Glutamatergic neuron (in vitro differentiated cells): ENCODE measurements around the gene GP1BB. TPM values are rescaled to one million over a fixed set of nuclear protein-coding genes. Genes with fewer than 3 reads are reported as not detected.
A peak's percentile ranks its signal among the peaks of the same experiment; 100 is the strongest.

Experiments
- DNase-seq: peaks from one replicate; pipeline ENCODE4 v3.0.0; 2022
- H3K27ac Mint-ChIP-seq: one replicate; pipeline ENCODE4 v1.8.0; 2020; ENCODE audit warnings: mild to moderate bottlenecking, mixed read lengths, inconsistent platforms; ENCODE audit not compliant: unreplicated experiment
- H3K27me3 Mint-ChIP-seq: one replicate; pipeline ENCODE4 v1.8.0; 2020; ENCODE audit warnings: mild to moderate bottlenecking, moderate library complexity, mixed read lengths, inconsistent platforms; ENCODE audit not compliant: unreplicated experiment
- H3K36me3 Mint-ChIP-seq: one replicate; pipeline ENCODE4 v1.8.0; 2020; ENCODE audit warnings: mild to moderate bottlenecking, mixed read lengths, inconsistent platforms; ENCODE audit not compliant: unreplicated experiment
- H3K4me1 Mint-ChIP-seq: one replicate; pipeline ENCODE4 v1.8.0; 2020; ENCODE audit warnings: mild to moderate bottlenecking, low read depth, mixed read lengths, inconsistent platforms; ENCODE audit not compliant: unreplicated experiment
- H3K4me3 Mint-ChIP-seq: one replicate; pipeline ENCODE4 v1.8.0; 2020; ENCODE audit warnings: mild to moderate bottlenecking, mixed read lengths, inconsistent platforms; ENCODE audit not compliant: unreplicated experiment
- H3K9me3 Mint-ChIP-seq: one replicate; pipeline ENCODE4 v1.8.0; 2020; ENCODE audit warnings: mild to moderate bottlenecking, moderate library complexity, mixed read lengths, inconsistent platforms; ENCODE audit not compliant: unreplicated experiment
- total RNA-seq: library from RNA; stranded (reverse); fragmentation: NEBNext Ultra II Directional; extraction: Animal tissue kit (Norgen Biotek cat#: 25700); gene quantifications from one replicate; pipeline ENCODE4 v1.2.1, GENCODE V29; 2021; ENCODE audit not compliant: unreplicated experiment
- TF ChIP-seq, protein P1 (sequence below): fragments of 200-600 bp; sonication (generic); IDR thresholded peaks from one replicate; pipeline ENCODE4 v1.5.0; 2021; ENCODE audit not compliant: partially characterized antibody, unreplicated experiment

Gene GP1BB
- total RNA-seq, 1 donor from 2014 or later, result 8.3 TPM

DNA sequence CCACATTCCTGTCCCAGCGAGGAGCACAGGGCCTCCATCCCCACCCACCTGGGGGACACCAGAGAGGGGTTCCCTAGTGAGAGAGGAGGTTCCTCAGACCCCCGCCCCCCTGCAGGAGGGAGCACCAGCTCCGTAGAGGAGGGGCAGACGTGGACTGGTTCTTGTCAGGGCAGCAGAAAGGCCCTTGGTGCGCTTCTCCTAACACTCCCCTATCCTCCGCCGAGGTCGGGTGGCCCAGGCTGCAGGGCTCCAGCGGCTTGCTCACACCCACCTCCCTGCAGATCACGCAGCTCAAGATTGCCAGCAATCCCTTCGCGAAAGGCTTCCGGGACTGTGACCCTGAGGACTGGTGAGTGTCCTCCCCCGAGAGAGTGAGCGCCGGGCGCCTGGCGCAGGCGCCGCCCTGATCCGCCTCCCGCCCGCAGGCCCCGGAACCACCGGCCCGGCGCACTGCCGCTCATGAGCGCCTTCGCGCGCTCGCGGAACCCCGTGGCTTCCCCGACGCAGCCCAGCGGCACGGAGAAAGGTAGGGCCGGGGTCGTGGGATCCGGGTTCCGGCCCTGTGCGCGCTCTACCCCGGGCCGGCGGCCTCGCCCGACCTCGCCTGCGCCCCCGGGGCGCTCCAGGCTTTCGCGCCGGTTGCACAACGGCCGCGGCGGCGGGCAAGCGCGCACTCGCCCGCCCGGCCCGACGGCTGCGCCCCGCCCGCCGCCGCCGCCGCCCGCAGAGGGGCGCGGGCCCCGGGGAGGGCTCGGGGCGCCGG, 42.3 kb downstream of the GP1BB start:
- Mint-ChIP-seq H3K4me1 (peaks cover 3% of the 10 kb centered on the region), H3K27me3 (peaks cover 16% of the 10 kb centered on the region), H3K27ac (no peak overlapping the region), H3K36me3 (no peaks in the 10 kb centered on the region), H3K9me3 (peaks cover 4% of the 10 kb centered on the region), H3K4me3 (no peak overlapping the region)
- no peak for DNase-seq
- TF ChIP-seq, protein P1, sequence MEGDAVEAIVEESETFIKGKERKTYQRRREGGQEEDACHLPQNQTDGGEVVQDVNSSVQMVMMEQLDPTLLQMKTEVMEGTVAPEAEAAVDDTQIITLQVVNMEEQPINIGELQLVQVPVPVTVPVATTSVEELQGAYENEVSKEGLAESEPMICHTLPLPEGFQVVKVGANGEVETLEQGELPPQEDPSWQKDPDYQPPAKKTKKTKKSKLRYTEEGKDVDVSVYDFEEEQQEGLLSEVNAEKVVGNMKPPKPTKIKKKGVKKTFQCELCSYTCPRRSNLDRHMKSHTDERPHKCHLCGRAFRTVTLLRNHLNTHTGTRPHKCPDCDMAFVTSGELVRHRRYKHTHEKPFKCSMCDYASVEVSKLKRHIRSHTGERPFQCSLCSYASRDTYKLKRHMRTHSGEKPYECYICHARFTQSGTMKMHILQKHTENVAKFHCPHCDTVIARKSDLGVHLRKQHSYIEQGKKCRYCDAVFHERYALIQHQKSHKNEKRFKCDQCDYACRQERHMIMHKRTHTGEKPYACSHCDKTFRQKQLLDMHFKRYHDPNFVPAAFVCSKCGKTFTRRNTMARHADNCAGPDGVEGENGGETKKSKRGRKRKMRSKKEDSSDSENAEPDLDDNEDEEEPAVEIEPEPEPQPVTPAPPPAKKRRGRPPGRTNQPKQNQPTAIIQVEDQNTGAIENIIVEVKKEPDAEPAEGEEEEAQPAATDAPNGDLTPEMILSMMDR, result no peak

DNA sequence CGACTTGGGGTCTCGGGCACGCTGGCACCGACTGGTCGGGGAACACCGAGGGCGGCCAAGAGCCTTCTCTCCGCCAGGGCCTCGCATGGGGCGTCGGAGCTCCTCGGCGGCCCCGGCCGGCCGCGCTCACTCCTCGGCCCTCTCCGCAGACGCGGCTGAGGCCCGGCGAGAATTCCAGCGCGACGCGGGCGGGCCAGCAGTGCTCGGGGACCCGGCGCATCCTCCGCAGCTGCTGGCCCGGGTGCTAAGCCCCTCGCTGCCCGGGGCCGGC, 42.8 kb downstream of the GP1BB start:
- H3K27ac Mint-ChIP-seq, result no peak overlapping the region

DNA sequence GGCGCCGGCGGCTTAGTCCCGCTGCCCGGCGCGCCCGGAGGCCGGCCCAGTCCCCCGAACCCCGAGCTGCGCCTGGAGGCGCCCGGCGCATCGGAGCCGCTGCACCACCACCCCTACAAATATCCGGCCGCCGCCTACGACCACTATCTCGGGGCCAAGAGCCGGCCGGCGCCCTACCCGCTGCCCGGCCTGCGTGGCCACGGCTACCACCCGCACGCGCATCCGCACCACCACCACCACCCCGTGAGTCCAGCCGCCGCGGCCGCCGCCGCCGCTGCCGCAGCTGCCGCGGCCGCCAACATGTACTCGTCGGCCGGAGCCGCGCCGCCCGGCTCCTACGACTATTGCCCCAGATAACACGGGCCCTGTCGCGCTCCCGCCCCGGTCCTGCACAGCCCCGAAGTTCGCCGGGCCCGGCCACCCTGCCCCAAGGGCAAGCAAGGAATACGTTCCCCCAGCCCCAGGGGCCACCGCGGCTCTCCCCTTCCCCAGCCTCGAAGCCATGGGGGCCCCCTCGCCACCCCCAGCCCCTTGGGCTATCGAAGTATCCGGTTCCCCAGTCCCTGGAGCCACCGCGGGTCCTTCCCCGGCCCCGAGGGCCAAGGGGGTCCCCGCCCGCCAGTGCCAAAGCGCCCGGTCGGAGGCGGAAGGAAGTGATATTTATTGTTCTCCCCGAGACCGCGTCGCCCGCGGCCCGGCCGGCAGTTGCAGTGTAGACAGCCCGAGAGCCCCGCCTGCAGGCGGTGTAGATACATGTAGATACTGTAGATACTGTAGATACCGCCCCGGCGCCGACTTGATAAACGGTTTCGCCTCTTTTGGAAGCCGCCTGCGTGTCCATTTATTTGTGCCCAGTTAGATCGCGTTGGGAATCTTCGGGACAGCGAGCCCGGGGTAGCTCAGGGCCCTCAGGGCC, 43.4 kb downstream of the GP1BB start:
- Mint-ChIP-seq H3K27me3 (peaks cover 13% of the 10 kb centered on the region), H3K4me3 (no peak overlapping the region), H3K4me1 (no peaks in the 10 kb centered on the region), H3K9me3 (peaks cover 5% of the 10 kb centered on the region), H3K36me3 (peaks cover 2% of the 10 kb centered on the region), H3K27ac (no peak overlapping the region)
- peak; percentile 33 for DNase-seq
- TF ChIP-seq, protein P1, result no peak

More for the DNA sequence above, 42.8 kb downstream of the GP1BB start:
- peaks cover 3% of the 10 kb centered on the region for H3K4me1 Mint-ChIP-seq
- peaks cover 16% of the 10 kb centered on the region for H3K27me3 Mint-ChIP-seq
- H3K9me3 Mint-ChIP-seq, result peaks cover 4% of the 10 kb centered on the region
- no peaks in the 10 kb centered on the region for H3K36me3 Mint-ChIP-seq
- TF ChIP-seq, protein P1, result no peak
- no peak for DNase-seq
- H3K4me3 Mint-ChIP-seq, result no peak overlapping the region

DNA sequence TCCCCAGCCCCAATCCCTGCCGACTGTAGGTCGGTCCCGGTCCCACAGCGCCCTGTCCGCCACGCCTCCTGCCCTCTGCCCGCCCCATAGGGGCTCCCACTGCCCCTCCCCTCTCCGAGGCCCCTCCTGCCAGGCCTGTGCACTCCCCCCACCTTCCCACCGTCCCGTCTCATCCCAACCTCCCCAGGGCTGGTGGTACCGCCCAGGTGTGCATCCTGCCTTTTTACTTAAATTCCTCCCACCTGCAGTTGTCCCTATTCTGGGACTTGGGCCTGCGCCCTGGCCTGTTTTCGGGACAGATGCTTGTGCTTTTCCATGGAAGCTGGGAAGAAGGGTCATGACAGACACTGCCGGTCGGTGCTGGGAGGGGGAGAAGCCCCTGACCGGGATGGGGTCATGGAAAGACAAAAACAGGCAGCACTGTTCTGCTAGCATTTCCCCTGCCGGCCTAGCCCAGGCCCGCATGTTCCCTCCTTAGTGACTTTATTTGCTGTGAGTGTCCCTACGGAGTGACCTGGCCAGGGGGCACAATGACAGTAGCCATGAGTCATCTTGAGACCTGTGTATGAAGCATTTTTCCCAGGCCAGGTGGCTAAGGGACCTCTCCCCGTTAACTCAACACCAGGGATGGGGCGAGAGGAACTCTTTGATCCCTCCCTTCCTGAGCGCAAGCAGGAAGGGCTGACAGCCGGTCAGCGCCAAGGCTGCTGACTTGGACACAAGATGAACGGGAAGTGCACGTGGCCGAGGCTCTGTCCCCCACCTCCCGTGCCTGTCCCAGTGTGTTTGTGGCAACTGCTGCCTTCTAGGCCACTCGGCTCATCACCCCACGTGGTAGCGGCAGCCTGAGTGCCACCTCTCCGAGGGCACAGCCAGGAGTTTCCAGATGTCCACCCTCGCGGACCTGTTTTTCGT, 44.3 kb downstream of the GP1BB start:
- Mint-ChIP-seq H3K36me3 (peaks cover 5% of the 10 kb centered on the region), H3K27ac (no peak overlapping the region), H3K4me1 (no peaks in the 10 kb centered on the region), H3K9me3 (peaks cover 5% of the 10 kb centered on the region), H3K27me3 (peaks cover 16% of the 10 kb centered on the region), H3K4me3 (no peak overlapping the region)
- peak; percentile 31 for DNase-seq
- TF ChIP-seq, protein P1, result no peak
